AG08396 (cell line): ENCODE measurements around the gene SPTLC2.

Experiments used
- DNase-seq: peaks from one replicate; pipeline ENCODE4 v3.0.0; 2012; ENCODE audit warnings: low spot score, mixed read lengths

The SPTLC2 gene

GRCh38 chr14:77503138-77503537 is 113.3 kb downstream of the SPTLC2 start:
- DNase-seq: no peak

DNA sequence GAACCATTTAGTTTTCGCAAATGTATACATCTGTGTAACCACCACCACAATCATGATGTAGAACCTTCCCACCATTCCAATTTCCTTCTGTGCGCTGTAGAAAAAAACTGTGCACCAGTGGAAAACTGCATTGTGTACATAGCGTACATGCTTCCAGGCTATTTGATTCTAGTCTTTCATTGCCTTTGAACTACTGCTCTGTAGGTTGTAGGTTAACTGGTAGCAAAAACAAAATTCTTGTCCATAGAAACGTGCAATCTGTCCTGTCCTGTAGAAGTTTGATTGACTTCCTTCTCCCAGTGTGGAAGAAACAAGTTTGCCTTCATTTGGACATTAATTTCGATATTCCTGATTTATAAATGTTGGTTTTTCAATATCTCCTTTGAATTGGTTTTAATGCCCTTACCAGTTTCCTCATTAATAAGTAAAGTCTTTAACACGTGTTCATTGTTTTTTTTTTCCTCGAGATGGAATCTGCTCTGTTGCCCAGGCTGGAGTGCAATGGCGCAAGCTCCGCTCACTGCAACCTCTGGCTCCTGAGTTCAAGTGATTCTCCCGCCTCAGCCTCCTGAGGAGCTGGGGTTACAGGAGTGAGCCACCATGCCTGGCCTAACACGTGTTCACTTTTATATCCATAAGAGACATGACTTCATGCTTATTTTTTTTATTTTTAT is 114.2 kb downstream of the SPTLC2 start:
- no peak for DNase-seq

GRCh38 chr14:77498984-77499527 is 117.4 kb downstream of the SPTLC2 start:
- DNase-seq: peak; percentile 49

GRCh38 chr14:77498120-77498979 is 118.1 kb downstream of the SPTLC2 start, which contains the start of gene ISM2:
TSS of gene ISM2 (minus strand) at chr14:77498816. CDS start at chr14:77498793, 23 bp downstream.
- DNase-seq: peak; percentile 84

GRCh38 chr14:77495334-77495733 is 121.1 kb downstream of the SPTLC2 start:
- DNase-seq: no peak

DNA sequence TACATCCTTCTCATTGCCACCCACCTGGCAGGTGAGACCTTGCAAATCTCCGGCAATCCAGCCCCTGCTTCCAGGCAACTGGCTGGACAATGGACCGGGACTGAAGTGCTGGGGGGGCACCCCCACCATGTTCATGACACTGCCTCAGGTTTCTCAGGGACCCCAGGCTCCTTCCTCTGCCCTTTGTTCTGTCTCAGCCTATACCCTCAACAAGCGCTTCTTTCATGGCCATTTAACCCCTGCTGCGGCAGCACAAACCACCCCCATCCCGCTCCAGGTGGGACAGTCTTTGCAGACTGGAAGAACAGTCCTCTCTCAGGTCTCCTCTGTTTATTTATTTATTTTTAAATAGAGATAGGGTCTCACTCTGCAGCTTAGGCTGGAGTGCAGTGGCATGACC is 125.4 kb downstream of the SPTLC2 start:
- no peak for DNase-seq

- no peak for DNase-seq
These were observed 126.0 kb downstream of the SPTLC2 start for GRCh38 chr14:77490347-77490986.

- no peak for DNase-seq
These were observed 127.4 kb downstream of the SPTLC2 start for GRCh38 chr14:77489041-77489440.

- no peak for DNase-seq
These were observed 127.9 kb downstream of the SPTLC2 start for GRCh38 chr14:77488558-77488957.

DNA sequence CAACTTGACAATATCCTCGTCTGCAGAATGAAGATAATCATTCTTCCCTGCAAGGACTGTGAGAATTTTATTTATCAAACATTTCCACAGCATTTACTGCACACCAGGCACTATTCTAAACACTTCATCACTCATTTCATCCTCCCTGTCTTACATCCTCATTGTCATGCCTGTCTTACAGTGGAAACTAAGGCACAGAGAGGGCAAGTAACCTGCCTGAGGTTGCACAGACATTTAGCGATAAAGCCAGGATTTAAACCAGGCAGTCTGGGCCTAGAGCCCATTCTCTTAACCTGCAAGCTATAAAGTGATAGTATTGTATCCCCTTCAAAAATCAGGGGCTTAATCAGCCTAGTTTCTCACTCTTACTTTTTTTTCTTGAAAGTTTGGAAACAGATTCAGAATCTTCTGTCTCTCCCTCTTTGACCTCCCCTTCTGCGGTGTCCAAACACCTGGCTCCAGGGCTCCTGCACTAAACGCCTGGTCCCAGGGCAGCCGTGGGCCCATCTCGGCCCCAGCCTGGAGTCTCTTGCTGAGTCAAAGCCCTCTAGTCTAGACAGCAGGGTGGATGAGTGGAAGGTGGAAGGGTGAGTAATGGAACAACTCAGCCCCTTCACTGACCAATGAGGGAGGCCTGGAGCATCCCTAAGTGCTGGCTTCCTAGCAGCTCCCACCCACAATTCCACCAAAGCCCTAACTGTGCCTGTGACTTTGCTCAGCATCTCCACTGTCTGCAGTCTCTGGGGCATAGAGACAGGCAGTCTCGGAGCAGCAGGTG is 130.3 kb downstream of the SPTLC2 start:
- DNase-seq: peak; percentile 85

DNA sequence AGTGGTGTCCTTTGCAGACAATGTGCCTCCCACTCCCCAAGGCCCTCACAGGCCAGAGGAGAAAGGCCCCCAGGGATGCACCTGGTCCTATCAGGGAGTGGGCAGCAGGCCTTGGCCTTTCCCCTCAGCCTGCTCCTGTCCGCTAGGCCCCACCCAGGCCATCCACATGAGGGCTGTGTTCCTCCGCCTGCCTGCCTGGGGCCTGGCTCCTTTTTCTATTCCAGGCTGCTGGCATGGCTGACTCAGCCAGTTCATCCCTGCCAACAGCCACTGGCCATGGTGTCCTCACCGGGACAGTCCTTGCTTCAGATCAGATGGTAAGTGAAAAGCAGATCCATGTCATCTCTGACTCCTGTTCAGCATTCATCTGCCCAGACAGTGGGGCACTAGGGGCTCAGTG is 131.2 kb downstream of the SPTLC2 start:
- DNase-seq: peak; percentile 23

GRCh38 chr14:77482422-77482821 is 134.0 kb downstream of the SPTLC2 start:
- no peak for DNase-seq

DNA sequence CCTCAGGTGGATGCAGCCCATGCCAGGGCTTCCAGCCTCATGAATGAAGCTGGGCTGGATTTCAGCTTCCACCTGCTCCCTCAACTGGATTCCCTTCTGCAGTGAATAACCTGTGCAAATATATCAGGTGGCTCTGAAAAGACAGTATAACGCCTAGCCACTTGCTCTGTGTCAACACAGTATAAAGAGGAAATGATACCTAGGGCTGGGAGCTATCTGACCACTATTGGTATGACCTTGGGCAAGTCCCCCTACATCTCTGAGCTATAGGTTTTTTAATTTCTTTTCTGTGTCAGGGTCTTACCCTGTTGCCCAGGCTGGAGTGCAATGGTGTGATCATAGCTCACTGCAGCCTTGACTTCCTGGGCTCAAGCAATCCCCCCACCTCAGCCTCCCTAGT is 137.6 kb downstream of the SPTLC2 start:
- DNase-seq: no peak

DNA sequence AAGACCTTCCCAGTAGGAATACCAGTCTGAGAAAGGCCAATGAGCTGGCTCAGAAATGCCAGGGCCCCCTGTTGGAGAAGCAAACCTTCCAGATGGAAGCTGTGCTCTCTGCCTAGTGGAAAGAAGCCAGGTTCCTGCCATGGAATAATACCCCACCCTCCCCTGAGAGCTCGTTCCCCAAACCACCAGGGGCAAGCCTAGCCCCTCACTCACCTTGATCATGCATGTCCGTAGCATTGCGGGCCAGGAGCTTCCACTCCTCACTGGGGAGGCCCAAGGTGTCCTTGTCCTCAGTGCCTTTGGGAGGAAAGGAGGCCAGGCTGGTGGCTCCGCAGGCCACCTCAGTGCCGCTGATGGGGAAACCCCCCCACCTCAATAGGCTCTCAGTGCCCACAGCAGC is 138.4 kb downstream of the SPTLC2 start:
- no peak for DNase-seq

GRCh38 chr14:77475432-77476115 is 140.9 kb downstream of the SPTLC2 start:
- DNase-seq: no peak

- no peak for DNase-seq
These were observed 141.8 kb downstream of the SPTLC2 start for GRCh38 chr14:77474479-77475177.

DNA sequence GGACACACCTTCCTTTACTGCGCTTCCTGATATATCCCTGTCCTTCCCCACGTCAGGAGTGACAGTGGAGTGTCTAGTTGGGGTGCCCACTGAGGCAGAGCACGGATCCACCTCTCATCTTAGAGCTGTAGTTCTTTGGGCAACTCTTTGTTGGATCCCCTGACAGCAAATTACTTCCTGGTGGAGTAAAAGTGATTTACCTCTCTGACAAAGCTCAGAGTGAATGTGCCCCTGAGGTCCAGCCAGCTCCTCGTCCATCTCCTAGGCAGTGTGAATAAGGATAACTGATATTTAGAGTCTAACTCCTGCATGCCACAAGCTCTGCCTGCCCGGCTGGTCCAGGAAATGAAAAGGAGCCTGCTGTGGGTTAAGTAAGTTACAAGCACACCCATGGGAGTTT is 142.5 kb downstream of the SPTLC2 start:
- DNase-seq: no peak

- DNase-seq: no peak
These were observed 146.1 kb downstream of the SPTLC2 start for GRCh38 chr14:77470224-77470870.

DNA sequence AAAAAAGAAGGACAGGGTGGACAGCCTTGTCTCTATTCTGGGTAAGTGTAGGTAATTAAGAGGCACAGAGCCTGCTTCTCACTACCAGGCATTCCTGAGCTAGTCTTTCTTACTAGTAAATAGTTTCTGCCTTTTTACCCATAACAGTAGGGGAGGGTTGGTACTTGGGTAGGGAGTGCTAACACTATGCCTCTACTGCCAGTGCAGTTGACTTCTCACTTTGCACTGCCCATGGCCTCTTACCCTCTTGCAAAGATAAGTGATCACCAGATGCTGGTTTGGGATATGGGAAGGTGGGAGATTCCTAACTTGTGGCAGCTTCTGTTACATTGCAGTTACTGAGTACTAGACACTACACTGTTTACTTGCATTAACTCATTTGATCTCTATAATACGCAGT is 146.9 kb downstream of the SPTLC2 start:
- DNase-seq: no peak

DNA sequence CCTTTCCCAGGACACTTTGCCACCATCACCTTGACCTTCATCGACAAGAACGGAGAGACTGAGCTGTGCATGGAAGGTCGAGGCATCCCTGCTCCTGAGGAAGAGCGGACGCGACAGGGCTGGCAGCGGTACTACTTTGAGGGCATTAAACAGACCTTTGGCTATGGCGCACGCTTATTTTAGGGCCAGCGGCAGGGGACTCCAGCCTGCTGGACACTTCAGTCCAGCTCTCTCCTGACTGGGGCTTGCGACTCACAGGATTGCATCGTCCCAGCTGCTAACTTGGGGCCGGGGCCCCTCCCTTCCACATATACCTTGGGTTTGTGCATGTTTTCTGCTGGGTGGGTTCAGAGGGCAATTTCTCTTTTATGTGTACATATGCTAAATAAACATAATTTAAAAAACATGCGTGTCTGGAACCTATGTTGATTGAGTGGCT is 147.4 kb downstream of the SPTLC2 start:
- no peak for DNase-seq
